Activated naive CD4-positive, alpha-beta T cell (primary cell): ENCODE measurements around the gene ZKSCAN2.

Experiments
- DNase-seq, 4 experiments: peaks; one replicate each; lab custom pipeline; 2025; lab: John Stamatoyannopoulos, UW

The ZKSCAN2 gene

GRCh38 chr16:25223964-25224363 is 33.7 kb downstream of the ZKSCAN2 start:
- DNase-seq, result no peak

GRCh38 chr16:25222959-25223358 is 34.7 kb downstream of the ZKSCAN2 start:
- no peak for DNase-seq

- no peak for DNase-seq
Observed at GRCh38 chr16:25219070-25219737, 38.4 kb downstream of the ZKSCAN2 start.

- no peak for DNase-seq
Observed at GRCh38 chr16:25217921-25218320, 39.7 kb downstream of the ZKSCAN2 start.

- no peak for DNase-seq
Observed at GRCh38 chr16:25217112-25217511, 40.5 kb downstream of the ZKSCAN2 start.

GRCh38 chr16:25213709-25214397 is 43.8 kb downstream of the ZKSCAN2 start:
- no peak for DNase-seq

- DNase-seq, result no peak
Observed at GRCh38 chr16:25212636-25213035, 45.0 kb downstream of the ZKSCAN2 start.

- no peak for DNase-seq
Observed at GRCh38 chr16:25210758-25211157, 46.9 kb downstream of the ZKSCAN2 start.

- no peak for DNase-seq
Observed at GRCh38 chr16:25199457-25199856, 58.2 kb downstream of the ZKSCAN2 start.

GRCh38 chr16:25198021-25198420 is 59.6 kb downstream of the ZKSCAN2 start:
- DNase-seq, result no peak

- DNase-seq, result no peak
Observed at GRCh38 chr16:25194273-25194878, 63.3 kb downstream of the ZKSCAN2 start.

GRCh38 chr16:25192096-25192495 is 65.5 kb downstream of the ZKSCAN2 start:
- DNase-seq, result no peak

- no peak for DNase-seq
Observed at GRCh38 chr16:25189305-25189704, 68.3 kb downstream of the ZKSCAN2 start.

- no peak for DNase-seq
Observed at GRCh38 chr16:25187491-25187795, 70.2 kb downstream of the ZKSCAN2 start.
